ENCODE measurements around the gene AP2A2.

AP2A2 gene

GRCh38 chr11:1042626-1043562 lies 117.2 kb downstream of the AP2A2 start:
- in situ Hi-C loops (cut with HindIII; ENCODE audit: low pct_ligation_motif_present, low sequenced_read_pairs): loop anchor here (25.0 kb wide), 1 partner anchor 131 kb away; the partner anchor contains the start of gene CHID1

GRCh38 chr11:1043563-1044096 lies 118.0 kb downstream of the AP2A2 start:
- DNase-seq: no peak
- no peak overlapping the region for H3K4me3 ChIP-seq (ENCODE audit: low read depth, low read length)
- TF ChIP-seq CTCF (IDR thresholded peaks at IDR 0.05; ENCODE audit: low read depth, low read length, missing control alignments): no peak
- no peak overlapping the region for H3K27ac ChIP-seq
- peaks cover 1% of the 10 kb centered on the region for H3K27me3 ChIP-seq (replicated peaks)
- in situ Hi-C loops (cut with HindIII; ENCODE audit: low pct_ligation_motif_present, low sequenced_read_pairs): loop anchor here (25.0 kb wide), 1 partner anchor 131 kb away; the partner anchor contains the start of gene CHID1
- no peaks in the 10 kb centered on the region for H3K36me3 ChIP-seq (replicated peaks)

More at GRCh38 chr11:1042626-1043562, 117.2 kb downstream of the AP2A2 start:
- no peak for TF ChIP-seq CTCF (IDR thresholded peaks at IDR 0.05; ENCODE audit: low read depth, low read length, missing control alignments)
- Histone ChIP-seq H3K4me3 (ENCODE audit: low read depth, low read length) (no peak overlapping the region), H3K27ac (no peak overlapping the region), H3K36me3 (replicated peaks) (no peaks in the 10 kb centered on the region), H3K27me3 (replicated peaks) (peaks cover 1% of the 10 kb centered on the region)
- no peak for DNase-seq

GRCh38 chr11:1044160-1044559 lies 118.5 kb downstream of the AP2A2 start:
- Histone ChIP-seq H3K27ac (no peak overlapping the region), H3K36me3 (replicated peaks) (no peaks in the 10 kb centered on the region), H3K4me3 (ENCODE audit: low read depth, low read length) (no peak overlapping the region), H3K27me3 (replicated peaks) (peaks cover 1% of the 10 kb centered on the region)
- DNase-seq: no peak
- no peak for TF ChIP-seq CTCF (IDR thresholded peaks at IDR 0.05; ENCODE audit: low read depth, low read length, missing control alignments)
- in situ Hi-C loops (cut with HindIII; ENCODE audit: low pct_ligation_motif_present, low sequenced_read_pairs): loop anchor here (25.0 kb wide), 1 partner anchor 132 kb away; the partner anchor contains the start of gene CHID1

GRCh38 chr11:1047595-1048156 lies 122.0 kb downstream of the AP2A2 start:
- no peak for DNase-seq
- Histone ChIP-seq H3K27ac (no peak overlapping the region), H3K36me3 (replicated peaks) (no peaks in the 10 kb centered on the region), H3K27me3 (replicated peaks) (peaks cover 1% of the 10 kb centered on the region), H3K4me3 (ENCODE audit: low read depth, low read length) (no peak overlapping the region)
- TF ChIP-seq CTCF (IDR thresholded peaks at IDR 0.05; ENCODE audit: low read depth, low read length, missing control alignments): no peak
- in situ Hi-C loops (cut with HindIII; ENCODE audit: low pct_ligation_motif_present, low sequenced_read_pairs): loop anchor here (25.0 kb wide), 1 partner anchor 135 kb away; the partner anchor contains the start of gene CHID1

- DNase-seq: no peak
- H3K36me3 ChIP-seq (replicated peaks): no peaks in the 10 kb centered on the region
- no peak for TF ChIP-seq CTCF (IDR thresholded peaks at IDR 0.05; ENCODE audit: low read depth, low read length, missing control alignments)
- H3K27ac ChIP-seq: no peak overlapping the region
- peaks cover 1% of the 10 kb centered on the region for H3K27me3 ChIP-seq (replicated peaks)
- no peak overlapping the region for H3K4me3 ChIP-seq (ENCODE audit: low read depth, low read length)
- in situ Hi-C loops (cut with HindIII; ENCODE audit: low pct_ligation_motif_present, low sequenced_read_pairs): loop anchor here (25.0 kb wide), 1 partner anchor 136 kb away; the partner anchor contains the start of gene CHID1
These were observed 122.9 kb downstream of the AP2A2 start for GRCh38 chr11:1048375-1049070.
